OCI-LY7 (cell line): ENCODE data around the gene HCK. TPM values are rescaled to one million over a fixed set of nuclear protein-coding genes. Genes with fewer than 3 reads are reported as not detected.

ENCODE experiments used
- BruUV-seq: library from RNA; stranded (reverse); fragments of 400-500 nt; replicated peaks from 2 replicates; lab custom pipeline; 2021; lab: Mats Ljungman, UMichigan
- CTCF ChIA-PET: fragments of 300-600 bp; sonication (Branson Sonifier 250); formaldehyde crosslinking; loops from one replicate; lab custom pipeline; 2022; ENCODE audit warnings: antibody characterized with exemption; ENCODE audit not compliant: unreplicated experiment; lab: Charles Lee
- POLR2A ChIA-PET: fragments of 300-600 bp; sonication (Branson Sonifier 250); formaldehyde crosslinking; loops from one replicate; lab custom pipeline; 2022; ENCODE audit warnings: antibody characterized with exemption; lab: Charles Lee
- DNase-seq: peaks from one replicate; pipeline ENCODE4 v3.0.0-alpha.2; 2015; ENCODE audit warnings: low spot score
- H2AFZ ChIP-seq: fragments of 200-600 bp; sonication (generic), shearing (Covaris generic); 2 replicates; pipeline ENCODE4 v1.6.1; 2014; ENCODE audit warnings: mild to moderate bottlenecking, antibody characterized with exemption, low read length, moderate library complexity
- H3K27ac ChIP-seq: fragments of 200-600 bp; sonication (generic); 2 replicates; pipeline ENCODE4 v1.5.1; 2014; ENCODE audit warnings: mixed run types, low read depth, mild to moderate bottlenecking, moderate library complexity, low read length, inconsistent platforms; ENCODE audit not compliant: poor library complexity, severe bottlenecking
- H3K36me3 ChIP-seq: fragments of 200-600 bp; sonication (generic); 2 replicates; pipeline ENCODE4 v1.6.1; 2014; ENCODE audit warnings: mild to moderate bottlenecking, antibody characterized with exemption, low read length, moderate library complexity, mixed read lengths; ENCODE audit not compliant: insufficient read depth
- H3K4me1 ChIP-seq: fragments of 200-600 bp; sonication (generic); 2 replicates; pipeline ENCODE4 v1.5.1; 2014; ENCODE audit warnings: mild to moderate bottlenecking, low read length; ENCODE audit not compliant: insufficient read depth, poor library complexity, severe bottlenecking
- H3K4me2 ChIP-seq: fragments of 200-600 bp; sonication (generic); 2 replicates; pipeline ENCODE4 v1.6.1; 2014; ENCODE audit warnings: mild to moderate bottlenecking, low read length
- H3K4me3 ChIP-seq: fragments of 200-600 bp; sonication (generic); 2 replicates; pipeline ENCODE4 v1.5.1; 2014; ENCODE audit warnings: mild to moderate bottlenecking, low read depth, low read length; ENCODE audit not compliant: poor library complexity, severe bottlenecking
- H3K79me2 ChIP-seq: fragments of 200-600 bp; sonication (generic); 2 replicates; pipeline ENCODE4 v1.6.1; 2016; ENCODE audit warnings: low read depth, mild to moderate bottlenecking, low read length, moderate library complexity, mixed read lengths; ENCODE audit not compliant: insufficient read depth
- H3K9me2 ChIP-seq: fragments of 200-600 bp; sonication (generic); 2 replicates; pipeline ENCODE4 v1.6.1; 2016; ENCODE audit warnings: mild to moderate bottlenecking, low read length, mixed read lengths; ENCODE audit not compliant: insufficient read depth
- H3K9me3 ChIP-seq: fragments of 200-600 bp; sonication (generic); 2 replicates; pipeline ENCODE4 v1.6.1; 2014; ENCODE audit warnings: mild to moderate bottlenecking, mixed run types, low read length, mixed read lengths
- H4K20me1 ChIP-seq: fragments of 200-600 bp; sonication (generic); 2 replicates; pipeline ENCODE4 v1.6.1; 2014; ENCODE audit warnings: mild to moderate bottlenecking, antibody characterized with exemption, low read length, moderate library complexity, mixed read lengths; ENCODE audit not compliant: insufficient read depth
- CTCF ChIP-seq: fragments of 200-600 bp; sonication (generic); conservative IDR thresholded peaks from 2 replicates; pipeline ENCODE4 v1.5.1; 2014; ENCODE audit warnings: mild to moderate bottlenecking, antibody characterized with exemption, low read length, moderate library complexity, mixed read lengths
- EZH2phosphoT487 ChIP-seq: fragments of 200-600 bp; sonication (generic); IDR thresholded peaks from 2 replicates; pipeline ENCODE4 v1.6.1; 2018; ENCODE audit warnings: low read depth, borderline replicate concordance, mild to moderate bottlenecking, mixed run types, antibody characterized with exemption, low read length, moderate library complexity, mixed read lengths
- intact Hi-C: fragments of 100-400 bp; cut with micrococcal nuclease; formaldehyde crosslinking; loops from one replicate; pipeline ENCODE4 v1.10.0; 2022; ENCODE audit not compliant: unreplicated experiment
- total RNA-seq, 2 experiments: library from RNA; depleted of rRNA in 1 of 2; stranded (reverse); fragments of >200 nt in 1 of 2; shearing (Covaris generic) in 1 of 2; gene quantifications; 2 replicates each; pipeline ENCODE4 v1.2.3, GENCODE V29; 2014 to 2022

Gene HCK
- total RNA-seq, 2 experiments from 2014 or later = 0.19 to 3.2 TPM

GRCh38 chr20:32111156-32111686 is 59.2 kb downstream of the HCK start:
- BruUV-seq = no TSS peak
- Histone ChIP-seq H3K4me2 (peak overlapping the region; percentile 93), H3K9me2 (no peaks in the 10 kb centered on the region; the same call in 1 of the 2 replicates), H2AFZ (no peak overlapping the region), H3K9me3 (no peaks in the 10 kb centered on the region), H3K27ac (no peak overlapping the region), H3K4me1 (peaks cover 13% of the 10 kb centered on the region), H3K4me3 (peak overlapping the region; percentile 82), H4K20me1 (peaks cover 7% of the 10 kb centered on the region; the same call in 1 of the 2 replicates), H3K79me2 (peaks cover 60% of the 10 kb centered on the region), H3K36me3 (peaks cover 30% of the 10 kb centered on the region)
- DNase-seq = no peak
- TF ChIP-seq EZH2phosphoT487 (no peak), CTCF (no peak)
- POLR2A ChIA-PET = interaction anchor here (0.6 kb wide), 1 partner anchor 21 kb away, joined by 3 read pairs; no protein-coding TSS in a partner anchor
- CTCF ChIA-PET = interaction anchor here (0.6 kb wide), 1 partner anchor 293 kb away, joined by 4 read pairs; no protein-coding TSS in a partner anchor
- intact Hi-C loops = no loop called here

- peaks cover 13% of the 10 kb centered on the region for H3K4me1 ChIP-seq
- TF ChIP-seq EZH2phosphoT487 (no peak), CTCF (no peak)
- no TSS peak for BruUV-seq
- H3K36me3 ChIP-seq = peaks cover 34% of the 10 kb centered on the region
- H3K4me3 ChIP-seq = no peak overlapping the region
- intact Hi-C loops = no loop called here
- H3K9me3 ChIP-seq = no peaks in the 10 kb centered on the region
- POLR2A ChIA-PET = interaction anchor here (0.6 kb wide), 1 partner anchor 497 kb away, joined by 5 read pairs; no protein-coding TSS in a partner anchor
- no peak overlapping the region for H2AFZ ChIP-seq
- no peak overlapping the region for H3K27ac ChIP-seq
- peak overlapping the region; percentile 93 for H3K4me2 ChIP-seq
- no peak for DNase-seq
- CTCF ChIA-PET = no interaction called here
- peaks cover 12% of the 10 kb centered on the region; the same call in 1 of the 2 replicates for H4K20me1 ChIP-seq
- peaks cover 65% of the 10 kb centered on the region for H3K79me2 ChIP-seq
- no peaks in the 10 kb centered on the region; the same call in 1 of the 2 replicates for H3K9me2 ChIP-seq
Measured at GRCh38 chr20:32111753-32112152, 59.7 kb downstream of the HCK start.

GRCh38 chr20:32112841-32113240 is 60.8 kb downstream of the HCK start:
- ChIA-PET POLR2A (no interaction called here), CTCF (no interaction called here)
- no peak overlapping the region for H2AFZ ChIP-seq
- intact Hi-C loops = no loop called here
- H3K4me2 ChIP-seq = no peak overlapping the region
- H3K9me2 ChIP-seq = no peaks in the 10 kb centered on the region; the same call in 1 of the 2 replicates
- H3K27ac ChIP-seq = no peak overlapping the region
- TF ChIP-seq CTCF = no peak
- TF ChIP-seq EZH2phosphoT487 = no peak
- peaks cover 13% of the 10 kb centered on the region for H3K4me1 ChIP-seq
- H4K20me1 ChIP-seq = peaks cover 12% of the 10 kb centered on the region; the same call in 1 of the 2 replicates
- no TSS peak for BruUV-seq
- H3K79me2 ChIP-seq = peaks cover 74% of the 10 kb centered on the region
- peaks cover 34% of the 10 kb centered on the region for H3K36me3 ChIP-seq
- H3K9me3 ChIP-seq = no peaks in the 10 kb centered on the region
- H3K4me3 ChIP-seq = no peak overlapping the region
- no peak for DNase-seq
